BE2C (cell line): ENCODE results near the gene ACADL.
"Not testable (repeated sequence)": the region's sequence is repeated elsewhere in the genome, so short reads cannot be mapped to it uniquely, and the experiment has no call there.

ENCODE experiments used
- DNase-seq: peaks from one replicate; pipeline ENCODE4 v3.0.0-alpha.2; 2020
- H3K27me3 ChIP-seq: fragments of 250-450 bp; sonication (Bioruptor Pico); 2 replicates; pipeline ENCODE4 v1.5.1; 2020; ENCODE audit warnings: mild to moderate bottlenecking
- H3K36me3 ChIP-seq: fragments of 250-450 bp; sonication (Bioruptor Pico); 2 replicates; pipeline ENCODE4 v1.5.1; 2020; ENCODE audit warnings: mild to moderate bottlenecking
- H3K4me1 ChIP-seq: fragments of 250-450 bp; sonication (Bioruptor Pico); 2 replicates; pipeline ENCODE4 v1.5.1; 2020
- H3K4me3 ChIP-seq: 2 replicates; pipeline ENCODE4 v1.5.1; 2011; ENCODE audit warnings: low read depth, low read length
- H3K9me3 ChIP-seq: fragments of 250-450 bp; sonication (Bioruptor Pico); 2 replicates; pipeline ENCODE4 v1.5.1; 2020
- CTCF ChIP-seq: IDR thresholded peaks from 2 replicates; pipeline ENCODE4 v1.5.1; 2012; ENCODE audit warnings: mild to moderate bottlenecking, low read depth, low read length

ACADL gene

GRCh38 chr2:210188755-210189154 lies 36.5 kb downstream of the ACADL start:
- H3K27me3 ChIP-seq, result no peaks in the 10 kb centered on the region
- no peaks in the 10 kb centered on the region; the same call in 1 of the 2 replicates for H3K4me1 ChIP-seq
- no peak for DNase-seq
- no peaks in the 10 kb centered on the region for H3K36me3 ChIP-seq
- H3K4me3 ChIP-seq, result no peak overlapping the region
- no peak for TF ChIP-seq CTCF
- peaks cover 3% of the 10 kb centered on the region; the same call in 1 of the 2 replicates for H3K9me3 ChIP-seq

- H3K4me3 ChIP-seq, result no peak overlapping the region
- peaks cover 3% of the 10 kb centered on the region; the same call in 1 of the 2 replicates for H3K9me3 ChIP-seq
- no peak for DNase-seq
- H3K36me3 ChIP-seq, result no peaks in the 10 kb centered on the region
- TF ChIP-seq CTCF, result no peak
- no peaks in the 10 kb centered on the region; the same call in 1 of the 2 replicates for H3K4me1 ChIP-seq
- H3K27me3 ChIP-seq, result no peaks in the 10 kb centered on the region
Measured at GRCh38 chr2:210188190-210188589, 37.1 kb downstream of the ACADL start.

- not testable (repeated sequence) for H3K9me3 ChIP-seq, H3K4me1 ChIP-seq, H3K27me3 ChIP-seq, DNase-seq, H3K4me3 ChIP-seq, H3K36me3 ChIP-seq
Measured at GRCh38 chr2:210183936-210184335, 41.3 kb downstream of the ACADL start.

GRCh38 chr2:210181606-210182088 lies 43.6 kb downstream of the ACADL start:
- not testable (repeated sequence) for H3K4me1 ChIP-seq, H3K27me3 ChIP-seq, H3K36me3 ChIP-seq, H3K9me3 ChIP-seq, DNase-seq, H3K4me3 ChIP-seq

- not testable (repeated sequence) for H3K36me3 ChIP-seq, H3K4me1 ChIP-seq, DNase-seq, H3K27me3 ChIP-seq, H3K4me3 ChIP-seq, H3K9me3 ChIP-seq
Measured at GRCh38 chr2:210181033-210181605, 44.1 kb downstream of the ACADL start.

GRCh38 chr2:210180477-210180876 lies 44.8 kb downstream of the ACADL start:
- DNase-seq, result no peak
- no peaks in the 10 kb centered on the region for H3K36me3 ChIP-seq
- no peaks in the 10 kb centered on the region for H3K4me1 ChIP-seq

GRCh38 chr2:210179351-210179990 lies 45.8 kb downstream of the ACADL start:
- no peak for TF ChIP-seq CTCF
- Histone ChIP-seq H3K27me3 (no peaks in the 10 kb centered on the region), H3K9me3 (no peaks in the 10 kb centered on the region), H3K4me3 (no peak overlapping the region), H3K36me3 (no peaks in the 10 kb centered on the region), H3K4me1 (no peaks in the 10 kb centered on the region)
- DNase-seq, result no peak

More at GRCh38 chr2:210180477-210180876, 44.8 kb downstream of the ACADL start:
- no peak for TF ChIP-seq CTCF
- Histone ChIP-seq H3K4me3 (no peak overlapping the region), H3K27me3 (no peaks in the 10 kb centered on the region), H3K9me3 (peaks cover 2% of the 10 kb centered on the region; the same call in 1 of the 2 replicates)
